WTC11 (cell line): ENCODE measurements around the gene CHRM2. TPM values are rescaled to one million over a fixed set of nuclear protein-coding genes. Genes with fewer than 3 reads are reported as not detected.
"Not testable (repeated sequence)": the region's sequence is repeated elsewhere in the genome, so short reads cannot be mapped to it uniquely, and the experiment has no call there.

Experiments
- ATAC-seq: fragments of 200-7000 bp; cut with Tn5 transposase; 2 replicates; pipeline ENCODE4 v1.10.0; 2021; ENCODE audit warnings: mild to moderate bottlenecking, moderate library complexity
- Bru-seq: library from RNA; stranded (reverse); fragments of 400-500 nt; gene quantifications from one replicate; lab custom pipeline; 2021; lab: Mats Ljungman, UMichigan
- CTCF ChIA-PET: fragments of 300-600 bp; sonication (Branson Sonifier 250); formaldehyde crosslinking; loops from one replicate; lab custom pipeline; 2021; ENCODE audit warnings: antibody characterized with exemption; lab: Charles Lee
- POLR2A ChIA-PET: fragments of 350-600 bp; sonication (Branson Sonifier 250); formaldehyde crosslinking; loops from one replicate; lab custom pipeline; 2021; ENCODE audit warnings: antibody characterized with exemption; lab: Charles Lee
- DNase-seq: peaks from one replicate; pipeline ENCODE4 v3.0.0; 2021; ENCODE audit warnings: low spot score
- H3K27ac Mint-ChIP-seq: 2 replicates; pipeline ENCODE4 v1.8.0; 2021; ENCODE audit warnings: mixed read lengths
- H3K27me3 Mint-ChIP-seq: 2 replicates; pipeline ENCODE4 v1.8.0; 2021; ENCODE audit warnings: low read depth, mild to moderate bottlenecking, moderate library complexity, mixed read lengths
- H3K36me3 Mint-ChIP-seq: 2 replicates; pipeline ENCODE4 v1.8.0; 2021; ENCODE audit warnings: mixed read lengths
- H3K4me1 Mint-ChIP-seq: 2 replicates; pipeline ENCODE4 v1.8.0; 2022; ENCODE audit warnings: mixed read lengths
- H3K4me3 Mint-ChIP-seq: 2 replicates; pipeline ENCODE4 v1.8.0; 2021; ENCODE audit warnings: mild to moderate bottlenecking, moderate library complexity, mixed read lengths
- H3K9me3 Mint-ChIP-seq: 2 replicates; pipeline ENCODE4 v1.8.0; 2021; ENCODE audit warnings: mixed read lengths
- CTCF ChIP-seq: fragments of 200-600 bp; IDR thresholded peaks from 2 replicates; pipeline ENCODE4 v1.8.0; 2022; ENCODE audit warnings: antibody characterized with exemption
- ETV6 ChIP-seq: sonication (generic); formaldehyde crosslinking; IDR thresholded peaks from 2 replicates; pipeline ENCODE4 v1.8.1; 2022; ENCODE audit warnings: mild to moderate bottlenecking, missing genetic modification reagents
- FOXK1 ChIP-seq: sonication (generic); formaldehyde crosslinking; IDR thresholded peaks from 2 replicates; pipeline ENCODE4 v1.8.0; 2022; ENCODE audit warnings: mild to moderate bottlenecking, moderate library complexity, missing genetic modification reagents
- GRHL2 ChIP-seq: fragments of 250-450 bp; sonication (Bioruptor Pico); IDR thresholded peaks from 2 replicates; pipeline ENCODE4 v1.8.0; 2022; ENCODE audit warnings: mild to moderate bottlenecking, moderate library complexity; ENCODE audit not compliant: insufficient replicate concordance, severe bottlenecking
- HMGA2 ChIP-seq: fragments of 250-450 bp; sonication (Bioruptor Pico); IDR thresholded peaks from 2 replicates; pipeline ENCODE4 v1.4.0; 2021; ENCODE audit warnings: mild to moderate bottlenecking, moderate library complexity
- IRF2 ChIP-seq: sonication (generic); formaldehyde crosslinking; IDR thresholded peaks from 2 replicates; pipeline ENCODE4 v1.8.0; 2022; ENCODE audit warnings: low read depth, missing genetic modification reagents, borderline replicate concordance
- KAT7 ChIP-seq: sonication (generic); formaldehyde crosslinking; IDR thresholded peaks from 2 replicates; pipeline ENCODE4 v1.8.1; 2023; ENCODE audit warnings: missing genetic modification reagents, mild to moderate bottlenecking, borderline replicate concordance
- MAX ChIP-seq: sonication (generic); formaldehyde crosslinking; IDR thresholded peaks from 2 replicates; pipeline ENCODE4 v1.8.0; 2022; ENCODE audit warnings: mild to moderate bottlenecking, missing genetic modification reagents
- NFE2L1 ChIP-seq: sonication (generic); formaldehyde crosslinking; IDR thresholded peaks from 2 replicates; pipeline ENCODE4 v1.8.1; 2023; ENCODE audit warnings: missing genetic modification reagents
- USF1 ChIP-seq: sonication (generic); formaldehyde crosslinking; IDR thresholded peaks from 2 replicates; pipeline ENCODE4 v1.8.0; 2022; ENCODE audit warnings: mild to moderate bottlenecking, missing genetic modification reagents
- USF2 ChIP-seq: sonication (generic); formaldehyde crosslinking; IDR thresholded peaks from 2 replicates; pipeline ENCODE4 v1.8.1; 2023; ENCODE audit warnings: mild to moderate bottlenecking, missing genetic modification reagents, moderate library complexity
- ZMAT4 ChIP-seq: fragments of 250-450 bp; sonication (Bioruptor Pico); IDR thresholded peaks from 2 replicates; pipeline ENCODE4 v1.9.0; 2021; ENCODE audit warnings: mild to moderate bottlenecking
- ZNF219 ChIP-seq: sonication (generic); formaldehyde crosslinking; IDR thresholded peaks from 2 replicates; pipeline ENCODE4 v1.8.0; 2023; ENCODE audit warnings: missing genetic modification reagents, mild to moderate bottlenecking, borderline replicate concordance
- ZNF425 ChIP-seq: fragments of 250-450 bp; sonication (Bioruptor Pico); conservative IDR thresholded peaks from 2 replicates; pipeline ENCODE4 v1.9.0; 2021; ENCODE audit warnings: mild to moderate bottlenecking
- ZNF512 ChIP-seq: sonication (generic); formaldehyde crosslinking; IDR thresholded peaks from 2 replicates; pipeline ENCODE4 v1.8.1; 2022; ENCODE audit warnings: missing genetic modification reagents, borderline replicate concordance
- long read RNA-seq, 3 experiments: library from RNA in 1 of 3; library from capped mRNA in 1 of 3; library from polyadenylated mRNA in 1 of 3; unstranded in 2 of 3; stranded (forward) in 1 of 3; transcript quantifications; one replicate each; pipeline ENCODE4 v2.0.0, GENCODE V29; 2021
- total RNA-seq: library from RNA; stranded (reverse); gene quantifications from 3 replicates; pipeline ENCODE4 v1.2.3, GENCODE V29; 2021

CHRM2 gene
- total RNA-seq (0.05 to 0.76 TPM (median 0.15 TPM) in 3 replicates), Bru-seq, nascent RNA (percentile 14 among the genes with signal in this experiment)
- long read RNA-seq, experiment 1, result 0 reads
- long read RNA-seq, experiment 2, result 0 reads
- long read RNA-seq, experiment 3, result 0 reads

- H3K27ac Mint-ChIP-seq, result no peak within 1 kb of the TSS
These were observed at the start of gene CHRM2 for GRCh38 chr7:136868496-136869000. Gene CHRM2 (plus strand): TSS chr7:136868652. CDS start chr7:137014866, 146,214 bp downstream.

GRCh38 chr7:136831398-136831797 is 37.1 kb upstream of the CHRM2 start:
- H3K27me3 Mint-ChIP-seq, H3K27ac Mint-ChIP-seq, H3K9me3 Mint-ChIP-seq, CTCF ChIA-PET, ATAC-seq, H3K4me1 Mint-ChIP-seq, H3K36me3 Mint-ChIP-seq, POLR2A ChIA-PET: not testable (repeated sequence)
- DNase-seq, result peak; percentile 57
- H3K4me3 Mint-ChIP-seq, result peak overlapping the region; percentile 77

More at GRCh38 chr7:136868496-136869000, at the start of gene CHRM2:
- peak; percentile 15 for DNase-seq
- no peaks in the 10 kb centered on the region for H3K36me3 Mint-ChIP-seq
- CTCF ChIA-PET, result interaction anchor here (1.4 to 1.8 kb wide), 3 partner anchors 15 to 723 kb away, joined by 4 to 5 read pairs (median 5); no protein-coding TSS in a partner anchor
- TF ChIP-seq MAX, result peak; percentile 4; the same call in 1 of the 2 replicates
- no peak for TF ChIP-seq FOXK1 (CRISPR knock-in tag)
- no peak for TF ChIP-seq USF1 (CRISPR knock-in tag)
- no peak for TF ChIP-seq ZMAT4 (CRISPR knock-in tag)
- H3K4me3 Mint-ChIP-seq, result peak within 1 kb of the TSS; percentile 81
- H3K4me1 Mint-ChIP-seq, result peaks cover 31% of the 10 kb centered on the region
- no peaks in the 10 kb centered on the region for H3K9me3 Mint-ChIP-seq
- POLR2A ChIA-PET, result no interaction called here
- peak; percentile 16 for ATAC-seq
- peaks cover 64% of the 10 kb centered on the region for H3K27me3 Mint-ChIP-seq

GRCh38 chr7:136845899-136846465 is 22.5 kb upstream of the CHRM2 start:
- ATAC-seq (no peak), DNase-seq (no peak)
- Mint-ChIP-seq H3K27me3 (peaks cover 2% of the 10 kb centered on the region; the same call in 1 of the 2 replicates), H3K36me3 (no peaks in the 10 kb centered on the region), H3K9me3 (peaks cover 5% of the 10 kb centered on the region), H3K27ac (no peak overlapping the region), H3K4me1 (no peaks in the 10 kb centered on the region), H3K4me3 (no peak overlapping the region)
- TF ChIP-seq IRF2 (CRISPR knock-in tag) (no peak), ZNF512 (no peak), GRHL2 (CRISPR knock-in tag) (no peak), ZNF425 (CRISPR knock-in tag) (no peak), NFE2L1 (CRISPR knock-in tag) (no peak), KAT7 (CRISPR knock-in tag) (no peak), ZNF219 (CRISPR knock-in tag) (no peak)
- CTCF ChIA-PET, result no interaction called here
- POLR2A ChIA-PET, result no interaction called here

GRCh38 chr7:136847858-136848257 is 20.6 kb upstream of the CHRM2 start:
- DNase-seq, result no peak
- Mint-ChIP-seq H3K4me3 (no peak overlapping the region), H3K27me3 (peaks cover 2% of the 10 kb centered on the region; the same call in 1 of the 2 replicates), H3K27ac (no peak overlapping the region), H3K36me3 (no peaks in the 10 kb centered on the region)
- CTCF ChIA-PET, result no interaction called here
- TF ChIP-seq CTCF (no peak), ETV6 (CRISPR knock-in tag) (no peak), USF2 (CRISPR knock-in tag) (no peak), HMGA2 (CRISPR knock-in tag) (no peak)
- TF ChIP-seq, all 79 proteins: peak for 0
- no peaks in the 10 kb centered on the region for H3K9me3 Mint-ChIP-seq
- POLR2A ChIA-PET, result no interaction called here
- no peak for ATAC-seq
- no peaks in the 10 kb centered on the region for H3K4me1 Mint-ChIP-seq
